Adipose tissue (tissue), 3 donors: Measurements from ENCODE around the gene RBSN. TPM values are rescaled to one million over a fixed set of nuclear protein-coding genes. Genes with fewer than 3 reads are reported as not detected.

Experiments used
- H3K27ac ChIP-seq: one replicate; pipeline ENCODE4 v1.5.1; 2013; ENCODE audit warnings: low read depth, low read length
- WGBS, 3 donors: extraction: QIAGEN DNeasy Blood & Tissue Kit; methylation state at CpG; one replicate each; pipeline ENCODE4 v1.1.7; 2013; 5-methylcytosine and 5-hydroxymethylcytosine counted together
- polyA plus RNA-seq, 3 donors: library from polyadenylated mRNA; stranded (reverse); fragments of 200-250 nt; gene quantifications; one replicate each; pipeline ENCODE4 v1.2.3, GENCODE V29; 2013
- donor health status: healthy with polysubstance abuse.
- donor health status: Bipolar disorder and iron deficiency.
- donor health status: healthy.

The RBSN gene
- polyA plus RNA-seq, 3 donors: 3.5 to 13.6 (median 9.5) TPM

DNA sequence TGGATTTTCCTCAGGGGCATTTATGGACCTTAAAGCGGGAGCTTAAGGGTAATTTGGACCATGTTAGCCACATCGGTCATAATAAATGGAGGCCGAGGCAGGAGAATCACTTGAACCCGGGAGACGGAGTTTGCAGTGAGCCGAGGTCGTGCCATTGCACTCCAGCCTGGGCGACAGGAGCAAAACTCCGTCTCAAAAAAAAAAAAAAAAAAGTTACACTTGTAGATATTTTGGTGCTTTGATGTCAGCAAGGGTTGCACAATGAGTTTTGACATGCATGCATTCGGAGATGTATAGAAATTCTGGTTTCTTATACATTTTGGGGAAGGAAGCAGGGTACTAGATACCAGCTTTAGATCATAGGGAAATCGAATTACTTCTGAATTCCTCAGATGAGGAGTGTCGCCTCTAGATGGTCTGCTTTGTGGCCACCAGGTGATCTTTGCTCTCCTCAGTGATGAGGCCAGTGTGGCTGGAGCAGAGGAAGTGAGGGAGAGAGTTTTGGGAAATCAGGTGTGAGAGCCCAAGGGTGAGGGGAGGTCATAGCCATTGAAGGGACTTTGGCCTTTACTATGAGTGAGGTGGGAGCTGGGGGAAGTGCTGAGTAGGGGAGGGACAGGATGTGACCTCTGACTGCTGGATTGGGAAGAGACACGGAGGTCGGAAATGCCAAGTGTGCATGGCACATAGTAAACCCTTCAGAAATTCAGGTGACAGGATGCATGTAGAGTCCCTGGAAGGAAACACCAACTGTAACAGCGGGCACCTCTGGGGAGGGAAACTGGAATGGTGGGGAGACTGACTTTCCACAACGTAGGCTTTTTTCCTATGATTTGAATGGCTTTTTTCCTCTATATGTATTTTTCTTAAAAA, 8.4 kb upstream of the RBSN start:
- 69 to 74% (median 71%) methylated on average over 16 of the region's 16 CpGs for WGBS, 3 donors
- no peak overlapping the region for H3K27ac ChIP-seq

- H3K27ac ChIP-seq: no peak overlapping the region
- WGBS, 3 donors: 70 to 81% (median 76%) methylated on average over 3 of the region's 3 CpGs
Measured at GRCh38 chr3:15102836-15103235, 3.9 kb upstream of the RBSN start.

DNA sequence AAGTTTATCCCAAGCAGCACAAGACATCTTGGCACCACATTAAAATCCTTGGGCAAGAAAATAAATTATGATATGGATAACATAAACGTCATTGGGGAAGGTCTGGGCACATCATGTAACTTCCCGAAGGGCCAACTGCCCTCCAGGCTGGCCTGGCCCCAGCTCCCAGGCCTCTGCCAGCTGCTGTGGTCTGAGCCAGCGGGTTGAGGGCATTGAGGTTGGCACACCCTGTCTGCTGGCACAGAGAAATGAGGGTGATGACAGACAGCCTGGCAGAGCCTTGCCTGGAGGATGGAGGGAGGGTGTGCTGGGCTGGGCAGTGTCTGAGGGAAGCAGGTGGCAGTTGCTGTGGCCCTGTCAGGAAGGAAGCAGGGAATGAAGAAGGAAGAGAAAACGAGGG, 3.3 kb upstream of the RBSN start:
- H3K27ac ChIP-seq: no peak overlapping the region
- WGBS, 3 donors: 17 to 39% (median 39%) methylated on average over 4 of the region's 4 CpGs

DNA sequence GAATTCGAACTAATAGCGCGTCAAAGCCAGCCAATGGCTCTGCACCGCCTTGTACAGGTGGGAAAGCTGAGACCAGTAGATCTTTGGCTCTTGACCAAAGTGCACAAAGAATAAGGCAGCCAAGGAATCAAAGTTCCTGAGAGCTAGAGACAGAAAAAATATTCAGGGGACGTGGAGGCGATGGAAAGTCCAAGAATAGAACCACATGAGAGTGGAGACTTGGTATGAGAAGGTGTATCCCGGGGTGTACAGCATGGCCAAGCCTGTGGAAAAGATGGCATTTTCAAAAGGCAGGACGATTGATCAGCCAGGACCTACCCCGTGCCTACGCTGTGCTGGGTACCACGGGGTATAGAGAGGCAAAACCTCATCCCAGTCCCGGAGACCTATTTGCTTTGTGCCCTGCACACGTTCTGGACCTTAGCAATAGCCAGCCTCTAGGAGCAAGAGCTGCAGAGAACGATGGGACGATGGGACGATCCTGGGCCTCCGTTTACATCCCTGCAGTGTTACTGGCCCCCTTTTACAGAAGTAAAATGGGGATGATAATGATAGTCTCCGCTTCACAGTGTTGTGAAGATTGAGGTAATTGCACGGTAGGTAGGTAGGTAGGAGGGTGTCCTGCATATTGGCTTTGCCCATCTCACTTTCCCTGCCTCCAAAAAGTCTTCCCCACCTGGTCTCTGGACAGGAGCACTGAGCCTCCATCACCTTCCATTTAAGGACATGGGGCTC, 583 bp upstream of the RBSN start:
- WGBS, 3 donors: 10 to 18% (median 12%) methylated on average over 19 of the region's 19 CpGs

GRCh38 chr3:15097891-15098290, 1.1 kb downstream of the RBSN start:
- 32 to 52% (median 35%) methylated on average over 6 of the region's 6 CpGs for WGBS, 3 donors
- H3K27ac ChIP-seq: no peak overlapping the region

More for the DNA sequence above, 583 bp upstream of the RBSN start:
- H3K27ac ChIP-seq: no peak overlapping the region

DNA sequence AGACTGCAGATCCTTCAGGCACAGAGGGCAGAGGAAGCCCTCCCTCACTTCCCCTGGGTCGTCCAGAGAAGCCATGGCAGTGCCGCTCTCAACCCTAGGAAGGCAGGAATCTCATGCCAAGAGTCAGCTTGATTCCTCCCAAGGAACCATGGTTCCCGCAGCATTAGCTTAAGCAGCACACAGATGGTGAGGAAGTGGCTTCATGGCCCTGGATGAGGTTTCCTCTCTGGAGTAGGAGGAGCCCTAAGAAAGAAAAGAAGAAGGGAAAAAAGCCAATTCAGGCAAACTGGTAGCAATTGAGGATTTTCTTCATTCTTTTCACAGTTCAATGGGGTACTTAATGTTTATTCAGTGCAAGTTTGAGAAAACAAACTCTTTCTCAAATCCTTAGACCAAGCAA, 2.9 kb downstream of the RBSN start:
- WGBS, 3 donors: 53 to 74% (median 56%) methylated on average over 3 of the region's 3 CpGs
- no peak overlapping the region for H3K27ac ChIP-seq

- 44 to 87% (median 50%) methylated on average over 5 of the region's 5 CpGs for WGBS, 3 donors
- no peak overlapping the region for H3K27ac ChIP-seq
Measured at GRCh38 chr3:15094187-15094875, 4.6 kb downstream of the RBSN start.

DNA sequence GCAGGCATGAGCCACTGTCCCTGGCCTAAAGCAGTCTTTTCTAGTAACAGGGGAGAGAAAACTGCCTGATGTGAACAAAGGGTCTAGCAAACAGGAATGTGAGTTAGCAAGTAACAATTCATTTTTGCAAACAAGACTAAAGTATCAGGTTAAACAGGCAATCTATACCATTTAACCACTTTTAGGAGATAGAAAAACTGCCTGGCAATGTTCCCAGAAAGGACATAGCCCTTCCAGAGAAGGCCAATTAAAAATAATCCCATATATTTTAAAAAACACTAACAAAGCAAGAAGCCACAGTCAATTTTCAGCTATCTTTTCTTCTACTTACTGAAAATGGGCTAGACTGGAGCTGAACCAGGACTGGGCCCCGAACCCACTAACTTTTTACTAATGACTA, 6.3 kb downstream of the RBSN start:
- no peak overlapping the region for H3K27ac ChIP-seq
- 92 to 97% (median 95%) methylated on average over 1 of the region's 1 CpG for WGBS, 3 donors

GRCh38 chr3:15091575-15091974, 7.4 kb downstream of the RBSN start:
- no peak overlapping the region for H3K27ac ChIP-seq
- 76 to 85% (median 79%) methylated on average over 5 of the region's 5 CpGs for WGBS, 3 donors

- WGBS, 3 donors: 96 to 100% (median 100%) methylated on average over 1 of the region's 1 CpG
- H3K27ac ChIP-seq: no peak overlapping the region
Measured at GRCh38 chr3:15089201-15089600, 9.7 kb downstream of the RBSN start.

DNA sequence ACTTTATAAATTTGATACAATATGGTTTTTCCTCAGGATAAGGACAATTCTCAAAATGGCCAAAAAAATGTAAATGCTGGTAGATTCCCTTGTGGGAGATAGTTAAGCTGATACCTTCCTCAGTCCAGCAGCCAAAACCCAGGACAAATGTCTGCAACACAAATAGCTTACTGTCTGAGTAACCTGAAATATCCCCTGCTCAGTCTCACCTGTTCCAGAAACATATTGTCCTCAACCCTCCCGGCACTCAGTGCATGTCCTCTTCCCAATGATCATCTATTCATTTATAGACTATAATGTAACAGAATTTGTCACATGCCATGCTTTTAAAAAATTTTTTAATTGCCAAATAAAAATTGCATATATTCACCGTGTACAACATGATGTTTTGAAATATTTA, 12.2 kb downstream of the RBSN start:
- 78 to 95% (median 79%) methylated on average over 2 of the region's 2 CpGs for WGBS, 3 donors
- no peak overlapping the region for H3K27ac ChIP-seq

DNA sequence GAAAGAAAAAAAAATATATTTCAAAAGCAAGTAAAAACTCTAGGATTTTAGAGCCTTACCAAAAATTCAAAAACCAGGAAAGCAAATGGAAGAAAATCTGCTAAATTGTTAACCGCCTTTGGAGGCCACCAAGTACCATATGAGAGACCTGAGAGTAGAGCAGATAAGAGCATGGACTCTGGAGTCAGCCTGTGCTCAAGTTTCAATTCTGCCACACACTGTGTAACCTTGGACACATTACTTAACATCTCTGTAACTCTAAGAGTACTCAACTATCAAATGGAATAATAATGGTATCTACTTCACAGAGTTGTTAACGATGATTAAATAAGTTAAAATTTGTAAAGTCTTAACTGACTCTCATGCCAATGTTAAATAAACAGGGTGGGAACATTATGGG, 12.7 kb downstream of the RBSN start:
- WGBS, 3 donors: 96 to 98% (median 97%) methylated on average over 2 of the region's 2 CpGs
- no peak overlapping the region for H3K27ac ChIP-seq

DNA sequence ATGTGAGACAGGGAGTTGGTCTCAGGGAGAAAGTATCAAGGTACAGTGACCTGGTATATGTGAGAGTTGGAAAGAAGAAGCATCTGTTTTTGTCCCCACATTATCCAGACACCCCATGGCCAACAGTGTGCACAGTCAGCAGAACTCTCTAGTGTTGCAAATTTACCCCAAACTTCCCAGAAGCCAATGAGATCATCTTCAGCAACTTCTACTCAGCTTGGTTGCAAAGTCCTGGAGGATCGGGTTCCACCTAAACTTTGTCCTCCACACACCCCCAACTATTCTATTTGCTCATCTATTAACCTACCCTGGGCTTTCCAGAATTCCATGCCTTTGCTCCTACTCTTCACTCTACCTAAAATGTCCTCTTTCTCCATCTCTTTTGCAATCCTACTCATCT, 15.7 kb downstream of the RBSN start:
- 88 to 95% (median 94%) methylated on average over 1 of the region's 1 CpG for WGBS, 3 donors
- no peak overlapping the region for H3K27ac ChIP-seq

GRCh38 chr3:15081960-15082664, 16.8 kb downstream of the RBSN start:
- no peak overlapping the region for H3K27ac ChIP-seq
- 89 to 93% (median 89%) methylated on average over 13 of the region's 13 CpGs for WGBS, 3 donors

DNA sequence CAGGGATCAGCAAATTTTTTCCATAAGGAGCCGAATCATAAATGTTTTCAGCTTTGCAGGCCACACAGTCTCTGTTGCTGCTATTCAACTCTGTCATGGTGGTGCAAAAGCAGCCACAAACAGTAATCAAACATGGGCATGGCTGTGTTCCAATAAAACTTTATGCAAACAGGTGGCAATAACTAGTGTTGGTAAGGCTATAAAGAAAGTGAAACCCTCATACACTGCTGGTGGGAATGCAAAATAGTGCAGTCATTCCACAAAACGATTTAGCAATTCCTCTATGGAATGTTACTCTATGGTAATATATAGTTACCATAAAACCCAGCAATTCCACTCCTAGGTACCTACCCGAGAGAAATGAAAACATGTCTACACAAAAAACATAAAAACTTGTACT, 19.9 kb downstream of the RBSN start:
- H3K27ac ChIP-seq: no peak overlapping the region
- 71 to 91% (median 90%) methylated on average over 3 of the region's 3 CpGs for WGBS, 3 donors

DNA sequence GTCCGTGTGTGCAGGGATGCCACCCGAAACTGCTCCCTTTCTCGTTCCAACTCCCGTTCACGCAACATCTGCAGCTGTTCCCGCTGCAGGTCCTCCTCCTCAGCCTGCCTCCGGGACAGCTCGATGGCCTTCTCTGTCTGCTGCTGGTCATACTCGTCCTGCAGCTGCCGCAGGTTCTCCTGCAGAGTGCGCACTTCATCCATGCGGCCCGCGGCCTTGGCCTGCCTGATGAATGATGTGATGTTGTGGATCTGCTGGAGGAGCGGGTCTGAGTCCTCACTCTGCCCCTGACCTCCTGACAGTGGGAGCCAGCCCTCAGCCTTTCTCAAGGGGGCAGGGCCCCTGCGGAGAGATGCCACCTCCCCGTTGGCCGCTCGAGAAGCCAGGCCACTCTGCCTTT, 24.4 kb downstream of the RBSN start:
- no peak overlapping the region for H3K27ac ChIP-seq
- 84 to 95% (median 94%) methylated on average over 19 of the region's 19 CpGs for WGBS, 3 donors

DNA sequence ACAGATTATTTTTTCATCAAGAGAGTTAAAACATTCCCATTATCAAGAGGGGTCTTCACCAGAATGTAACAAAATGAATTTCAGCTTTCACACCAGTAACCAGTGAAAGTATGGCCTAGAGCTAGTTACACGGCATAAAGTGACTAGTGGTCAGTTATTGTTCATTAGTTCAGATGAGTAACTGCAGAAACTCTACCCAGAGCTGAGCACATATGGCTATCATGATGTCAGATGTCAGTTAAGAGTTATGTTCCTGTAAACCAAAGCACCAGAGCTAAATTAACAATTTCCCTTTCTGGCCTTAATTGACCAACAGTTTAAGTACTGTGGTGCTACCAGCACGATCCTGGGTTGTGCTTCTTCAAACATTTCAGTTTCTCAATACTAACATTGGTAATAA, 27.2 kb downstream of the RBSN start:
- H3K27ac ChIP-seq: no peak overlapping the region
- 87 to 92% (median 89%) methylated on average over 2 of the region's 2 CpGs for WGBS, 3 donors

GRCh38 chr3:15069441-15069840, 29.5 kb downstream of the RBSN start:
- no peak overlapping the region for H3K27ac ChIP-seq
- 74 to 91% (median 90%) methylated on average over 1 of the region's 1 CpG for WGBS, 3 donors

DNA sequence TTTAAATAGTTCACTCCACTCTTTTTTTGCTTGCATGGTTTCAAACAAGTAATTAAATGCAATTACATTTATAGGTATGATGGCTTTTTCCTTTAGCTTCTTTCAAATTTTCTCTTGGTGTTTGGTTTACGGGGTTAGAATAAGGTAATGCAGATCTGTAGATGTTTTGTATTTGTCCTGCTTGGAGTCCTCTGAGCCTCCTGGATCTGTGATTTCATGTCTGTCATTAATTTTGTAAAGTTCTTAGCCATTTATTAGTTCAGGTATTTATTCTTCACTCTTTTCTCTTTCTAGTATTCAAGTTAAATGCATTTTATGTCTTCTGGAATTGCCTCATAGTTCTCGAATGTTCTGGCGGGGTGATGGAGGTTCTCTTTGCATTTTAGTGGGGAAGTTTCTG, 32.5 kb downstream of the RBSN start:
- whole genome bisulfite sequencing, 3 donors: 92 to 96% (median 93%) methylated on average over 3 of the region's 3 CpGs
- H3K27ac ChIP-seq: no peak overlapping the region
